Measurements from ENCODE around the gene ARHGAP25.

GRCh38 chr2:68855550-68855949, 120.9 kb downstream of the ARHGAP25 start:
- TF ChIP-seq CEBPB (IDR thresholded peaks at IDR 0.05; ENCODE audit: low read depth, low read length): no peak
- TF ChIP-seq, protein P1, sequence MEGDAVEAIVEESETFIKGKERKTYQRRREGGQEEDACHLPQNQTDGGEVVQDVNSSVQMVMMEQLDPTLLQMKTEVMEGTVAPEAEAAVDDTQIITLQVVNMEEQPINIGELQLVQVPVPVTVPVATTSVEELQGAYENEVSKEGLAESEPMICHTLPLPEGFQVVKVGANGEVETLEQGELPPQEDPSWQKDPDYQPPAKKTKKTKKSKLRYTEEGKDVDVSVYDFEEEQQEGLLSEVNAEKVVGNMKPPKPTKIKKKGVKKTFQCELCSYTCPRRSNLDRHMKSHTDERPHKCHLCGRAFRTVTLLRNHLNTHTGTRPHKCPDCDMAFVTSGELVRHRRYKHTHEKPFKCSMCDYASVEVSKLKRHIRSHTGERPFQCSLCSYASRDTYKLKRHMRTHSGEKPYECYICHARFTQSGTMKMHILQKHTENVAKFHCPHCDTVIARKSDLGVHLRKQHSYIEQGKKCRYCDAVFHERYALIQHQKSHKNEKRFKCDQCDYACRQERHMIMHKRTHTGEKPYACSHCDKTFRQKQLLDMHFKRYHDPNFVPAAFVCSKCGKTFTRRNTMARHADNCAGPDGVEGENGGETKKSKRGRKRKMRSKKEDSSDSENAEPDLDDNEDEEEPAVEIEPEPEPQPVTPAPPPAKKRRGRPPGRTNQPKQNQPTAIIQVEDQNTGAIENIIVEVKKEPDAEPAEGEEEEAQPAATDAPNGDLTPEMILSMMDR (conservative IDR thresholded peaks at IDR 0.05; ENCODE audit: low read depth, low read length): no peak
